ENCODE results near the gene CTNS.

CTNS gene

DNA sequence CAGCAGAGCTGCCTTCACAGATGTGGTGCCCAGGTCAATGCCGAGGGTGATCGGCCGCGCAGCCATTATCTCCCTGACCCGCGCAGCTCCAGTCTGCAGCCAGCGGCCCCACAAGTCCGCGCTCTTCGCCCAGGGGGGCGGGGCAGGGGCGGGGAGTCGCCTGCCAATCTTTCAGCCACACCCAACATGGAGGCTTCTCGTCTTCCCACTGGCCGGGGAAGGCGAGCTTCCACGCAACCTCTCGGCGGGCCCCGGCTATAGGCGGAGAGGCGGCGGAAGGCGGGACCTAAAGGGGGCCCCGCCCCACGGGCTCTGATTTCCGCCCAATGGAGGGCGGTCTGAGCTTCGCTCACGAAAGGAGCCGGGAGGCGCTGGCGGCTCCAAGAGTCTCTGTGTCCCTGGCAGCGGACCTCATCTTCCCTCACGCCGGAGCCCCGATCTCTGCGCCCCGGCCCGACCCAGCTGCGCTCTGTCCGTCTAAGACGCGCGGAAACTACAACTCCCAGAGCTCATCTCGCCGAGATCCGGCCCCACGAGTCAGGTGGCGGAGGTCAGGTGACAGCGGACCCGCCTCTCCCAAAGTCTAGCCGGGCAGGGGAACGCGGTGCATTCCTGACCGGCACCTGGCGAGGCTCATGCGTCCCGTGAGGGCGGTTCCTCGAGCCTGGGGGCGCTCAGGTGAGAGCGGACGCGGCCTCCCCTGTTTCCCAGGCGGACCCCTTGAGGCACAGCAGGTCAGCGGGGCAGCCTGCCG, at the start of gene CTNS, which contains the start of gene SHPK:
Gene CTNS (plus strand): TSS at position 607 of the 754 bp plus-strand sequence. CDS start 3,447 bp downstream, outside the sequence.
Gene SHPK (minus strand): TSS at position 97 of the 754 bp plus-strand sequence. CDS start 31 bp downstream, at position 66.
- DNase-seq, result peak; percentile 95

DNA sequence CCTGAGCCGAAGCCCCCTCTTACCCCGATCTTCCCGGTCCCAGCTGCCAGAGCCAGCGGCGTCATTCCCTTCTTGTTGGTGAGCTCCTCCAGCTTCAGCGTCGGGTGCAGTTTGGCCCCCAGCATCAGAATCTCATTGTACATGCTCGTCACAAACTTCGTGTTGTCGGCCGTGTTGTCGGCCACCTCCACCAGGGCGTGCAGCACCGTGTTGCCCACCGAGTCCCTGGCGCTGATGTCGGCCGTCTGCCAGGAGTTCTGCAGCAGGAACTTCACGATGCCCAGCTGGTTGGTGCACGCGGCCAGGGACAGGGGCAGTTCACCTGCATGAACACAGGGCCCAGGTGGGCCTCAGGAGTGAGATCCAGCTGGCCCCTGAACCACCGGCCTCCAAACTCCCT, 46.8 kb upstream of the CTNS start:
- DNase-seq, result no peak

DNA sequence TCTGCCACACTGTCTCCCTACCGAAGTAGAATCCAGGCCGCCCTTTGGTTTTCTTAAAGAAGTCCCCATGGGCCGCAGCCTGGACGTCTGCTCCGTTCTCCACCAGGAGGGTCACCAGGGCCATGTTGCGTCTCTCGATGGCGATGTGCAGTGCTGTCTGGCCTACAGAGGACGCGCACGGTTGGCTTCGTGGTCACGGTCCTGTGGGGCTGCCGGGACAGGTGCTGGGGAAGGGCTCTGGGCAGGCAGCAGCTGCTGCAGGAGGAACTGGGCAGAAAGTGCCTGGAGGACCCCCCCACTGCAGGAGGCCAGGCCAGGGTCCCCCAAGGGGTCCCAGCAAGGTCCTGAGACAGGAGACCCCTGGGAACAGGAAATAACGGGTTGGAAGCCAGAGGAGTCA, 46.3 kb upstream of the CTNS start:
- peak; percentile 33 for DNase-seq

DNA sequence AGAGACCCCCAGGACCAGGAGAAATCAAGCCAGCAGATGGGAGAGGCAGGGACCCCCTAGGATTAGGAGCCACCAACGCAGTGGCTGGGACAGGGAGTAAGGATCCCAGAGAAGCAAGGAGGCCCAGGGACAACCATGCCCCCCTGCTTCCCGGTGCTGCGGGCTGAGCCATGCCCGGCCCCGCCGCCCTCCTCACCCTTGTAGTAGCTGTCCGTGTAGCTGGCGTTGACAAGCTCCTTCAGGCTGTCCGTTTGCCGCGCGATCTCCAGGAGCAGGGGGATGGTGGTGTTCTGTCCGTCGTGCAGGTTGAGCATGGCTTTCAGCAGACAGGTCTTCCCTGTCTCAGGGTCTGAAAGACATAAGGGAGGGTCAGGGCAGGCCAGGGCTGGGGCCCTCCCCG, 45.8 kb upstream of the CTNS start:
- DNase-seq, result no peak

DNA sequence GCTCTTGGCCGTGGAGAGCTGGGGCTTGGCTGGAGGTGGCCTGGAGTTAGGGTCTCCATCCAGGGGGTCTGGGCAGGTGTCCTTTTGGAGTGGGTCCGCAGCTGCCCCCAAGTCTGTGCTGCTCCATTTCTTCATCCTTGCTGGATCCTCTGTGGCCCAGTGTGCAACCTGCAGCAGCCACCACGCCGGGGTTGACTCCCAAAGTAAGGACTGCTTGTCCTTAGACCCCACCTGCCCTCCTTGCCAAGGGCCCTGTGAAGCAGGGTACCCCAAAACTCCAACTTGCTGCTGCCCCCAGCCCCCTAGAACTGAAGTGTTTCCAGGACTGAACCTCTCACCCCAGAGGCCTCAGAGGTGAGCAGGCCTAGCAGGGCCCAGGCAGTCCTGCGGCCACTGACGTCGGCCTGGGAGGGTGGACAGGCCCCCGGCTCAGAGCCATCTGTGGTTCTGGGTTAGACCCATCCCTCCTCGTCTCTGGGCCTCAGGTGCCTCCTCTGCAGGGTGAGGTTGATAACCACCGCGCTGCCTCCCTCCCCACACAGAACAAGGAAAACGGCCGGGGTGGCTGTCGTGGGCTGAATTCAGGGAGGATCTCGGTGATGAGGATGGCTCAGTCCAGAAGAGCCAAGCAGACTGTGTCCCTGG, 44.2 kb upstream of the CTNS start:
- DNase-seq, result no peak

DNA sequence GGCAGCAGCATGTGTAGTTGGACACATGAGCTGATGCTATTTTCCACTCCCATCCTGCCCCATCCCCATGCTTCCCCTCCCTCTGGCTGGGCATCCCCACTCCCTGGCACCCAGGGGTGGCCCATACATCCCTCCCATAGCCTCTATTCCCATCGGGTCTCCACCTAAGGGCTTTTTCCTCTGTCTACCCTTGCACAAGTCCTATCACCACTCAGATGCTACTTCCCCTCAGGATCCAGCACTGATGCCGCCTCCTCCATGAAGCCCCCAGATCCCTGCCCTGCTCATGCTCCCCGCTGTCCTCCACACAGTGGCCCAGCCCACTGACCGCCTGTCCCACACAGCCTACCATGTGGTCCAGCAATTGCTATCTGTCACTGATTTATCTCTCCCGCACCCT, 43.2 kb upstream of the CTNS start:
- no peak for DNase-seq

DNA sequence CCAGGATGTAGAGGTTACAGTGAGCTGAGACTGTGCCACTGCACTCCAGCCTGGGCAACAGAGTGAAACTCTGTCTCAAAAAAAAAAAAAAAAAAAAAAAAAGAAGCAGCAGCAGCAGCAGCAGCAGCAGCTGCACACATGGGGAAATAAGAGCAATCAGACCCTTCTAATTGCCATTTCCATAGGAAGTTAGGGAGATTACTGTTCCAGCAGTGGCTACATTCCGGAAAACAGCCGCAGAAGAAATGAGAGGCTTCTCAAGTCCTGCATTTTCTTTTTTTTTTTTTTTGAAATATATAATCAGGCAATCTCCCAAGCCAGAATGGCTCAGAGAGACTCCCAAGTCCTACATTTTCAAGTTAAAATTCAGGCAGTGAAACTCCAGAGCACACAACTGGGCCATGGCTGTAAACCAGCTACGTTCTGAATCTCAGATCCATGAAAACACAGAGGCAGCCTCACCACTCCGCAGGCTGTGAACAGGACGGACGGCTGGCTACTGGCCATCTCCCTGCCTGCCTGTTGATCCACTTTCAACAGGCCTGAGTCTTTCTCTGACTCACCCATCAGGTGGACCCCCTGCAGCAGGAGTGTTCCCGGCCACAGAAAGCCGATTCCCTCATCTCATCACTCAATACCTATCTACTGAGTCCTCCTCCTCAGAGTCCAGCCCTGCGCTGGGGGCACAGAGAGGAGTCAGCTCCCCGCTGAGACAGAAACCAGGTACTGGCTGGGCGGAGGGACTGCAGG, 42.3 kb upstream of the CTNS start:
- no peak for DNase-seq

DNA sequence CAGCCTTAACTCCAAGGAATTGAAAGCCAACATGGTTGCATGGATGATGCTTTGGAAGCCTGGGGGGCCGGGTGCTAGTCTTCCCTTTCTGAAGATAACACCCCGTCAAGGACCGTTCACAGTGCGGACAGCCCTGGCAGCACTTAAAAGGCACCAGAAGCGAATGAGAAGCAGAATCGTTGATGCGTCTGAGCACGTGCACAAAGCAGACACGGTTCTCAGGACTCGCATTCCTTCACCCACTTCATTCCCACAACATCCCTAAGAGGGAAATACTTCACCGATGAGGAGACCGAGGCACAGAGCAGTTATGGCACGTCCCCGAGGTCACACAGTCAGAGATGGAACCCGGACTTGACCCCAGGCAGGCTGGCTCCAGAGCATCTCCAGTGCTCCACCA, 41.6 kb upstream of the CTNS start:
- DNase-seq, result peak; percentile 15

DNA sequence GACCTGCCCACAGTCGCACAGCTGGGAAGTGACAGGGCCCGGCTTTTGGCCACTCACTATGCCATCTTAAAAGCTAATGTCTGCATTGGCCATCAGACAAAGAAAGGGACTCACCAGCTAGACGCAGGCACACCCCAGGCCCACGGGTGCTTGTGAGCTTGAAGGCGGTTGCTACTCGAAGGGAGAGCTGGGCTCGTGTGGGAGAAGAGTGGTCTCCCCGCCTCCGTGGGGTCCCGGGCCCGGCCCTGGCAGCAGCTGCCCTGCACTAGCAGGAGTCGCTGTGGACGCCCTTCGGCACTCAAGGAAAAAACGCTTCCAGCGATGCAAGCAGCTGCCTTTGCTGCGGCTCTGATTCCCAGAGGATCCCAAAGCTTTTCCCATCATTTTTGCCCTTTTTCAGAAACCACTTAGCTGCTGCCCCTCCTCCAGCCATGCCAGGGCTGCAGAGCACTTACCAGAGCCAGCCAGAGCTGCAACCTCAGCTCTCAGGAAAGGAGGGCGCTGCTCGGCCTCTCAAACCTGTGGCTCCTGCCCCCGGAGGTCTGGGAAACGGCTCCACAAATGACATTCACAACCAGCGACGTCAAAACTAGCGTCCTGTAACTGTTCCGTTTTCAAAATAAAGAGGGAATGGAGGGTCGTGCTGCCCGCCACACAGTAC, 39.6 kb upstream of the CTNS start:
- no peak for DNase-seq

DNA sequence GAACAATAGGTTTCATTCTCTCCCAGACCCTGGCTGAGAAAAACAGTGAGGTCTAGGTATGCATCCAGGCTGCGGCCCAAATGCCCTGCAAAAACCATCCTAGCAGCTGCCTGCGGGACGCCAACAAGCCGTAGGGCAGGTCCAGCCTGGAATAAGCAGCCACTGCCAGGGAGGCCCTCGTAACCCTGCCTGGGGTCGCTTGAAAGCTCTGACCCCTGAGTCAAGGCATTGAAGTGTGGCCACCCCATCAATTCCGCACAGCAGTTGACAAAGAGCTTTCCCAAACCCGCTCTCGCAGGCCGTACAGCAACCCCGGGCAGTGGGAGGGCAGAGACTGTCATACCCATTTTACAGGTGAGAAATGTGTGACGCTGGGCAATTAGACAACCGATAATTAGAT, 38.5 kb upstream of the CTNS start:
- no peak for DNase-seq

DNA sequence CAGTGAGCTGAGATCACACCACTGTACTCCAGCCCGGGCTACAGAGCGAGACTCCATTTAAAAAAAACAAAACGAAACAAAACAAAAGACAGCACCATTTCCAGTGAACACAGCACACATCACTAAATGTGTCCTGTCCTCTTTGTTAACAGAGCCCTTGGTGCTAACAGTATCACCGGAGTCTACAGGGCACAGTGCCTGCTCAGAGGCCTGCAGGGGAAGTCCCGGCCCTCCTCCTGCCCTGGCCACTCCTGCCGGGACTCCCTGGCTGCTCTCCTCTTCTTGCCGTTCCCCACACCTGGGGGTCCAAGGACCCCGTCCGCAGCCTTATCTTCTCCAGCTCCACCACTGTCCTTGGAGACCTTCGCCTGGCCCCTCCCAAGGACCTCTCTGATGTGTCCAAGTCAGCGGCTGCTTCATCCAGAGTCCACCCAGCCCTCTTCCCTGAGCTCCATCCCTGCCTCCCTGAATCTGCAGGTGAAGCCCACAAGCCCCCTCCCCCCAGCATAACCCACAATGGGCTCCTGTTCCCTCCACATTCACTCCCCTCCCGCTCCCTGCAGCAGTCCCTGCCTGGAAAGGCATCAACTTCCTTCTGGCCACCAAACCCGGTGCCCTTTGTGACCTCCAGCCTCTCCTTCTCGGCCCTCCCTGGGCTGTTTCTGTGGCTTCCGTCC, 35.9 kb upstream of the CTNS start:
- DNase-seq, result no peak

DNA sequence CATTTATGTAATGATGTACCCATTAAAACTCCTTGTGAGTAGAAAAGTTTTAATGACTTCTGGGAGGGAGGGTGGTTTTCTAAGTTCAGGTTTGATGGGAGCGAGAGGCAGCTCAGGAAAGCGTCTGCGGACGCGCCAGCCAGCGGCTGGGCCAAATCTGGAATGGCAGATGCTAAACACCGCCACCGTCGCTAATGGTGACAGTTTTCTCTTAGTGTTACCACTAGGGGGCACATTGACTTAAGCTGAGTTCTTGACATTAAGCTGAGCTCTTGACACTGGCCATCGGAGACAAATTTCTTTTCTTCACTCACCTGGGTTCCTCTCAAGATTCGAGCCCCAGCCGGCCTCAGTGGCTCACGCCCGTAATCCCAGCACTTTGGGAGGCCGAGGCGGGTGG, 34.1 kb upstream of the CTNS start:
- no peak for DNase-seq

DNA sequence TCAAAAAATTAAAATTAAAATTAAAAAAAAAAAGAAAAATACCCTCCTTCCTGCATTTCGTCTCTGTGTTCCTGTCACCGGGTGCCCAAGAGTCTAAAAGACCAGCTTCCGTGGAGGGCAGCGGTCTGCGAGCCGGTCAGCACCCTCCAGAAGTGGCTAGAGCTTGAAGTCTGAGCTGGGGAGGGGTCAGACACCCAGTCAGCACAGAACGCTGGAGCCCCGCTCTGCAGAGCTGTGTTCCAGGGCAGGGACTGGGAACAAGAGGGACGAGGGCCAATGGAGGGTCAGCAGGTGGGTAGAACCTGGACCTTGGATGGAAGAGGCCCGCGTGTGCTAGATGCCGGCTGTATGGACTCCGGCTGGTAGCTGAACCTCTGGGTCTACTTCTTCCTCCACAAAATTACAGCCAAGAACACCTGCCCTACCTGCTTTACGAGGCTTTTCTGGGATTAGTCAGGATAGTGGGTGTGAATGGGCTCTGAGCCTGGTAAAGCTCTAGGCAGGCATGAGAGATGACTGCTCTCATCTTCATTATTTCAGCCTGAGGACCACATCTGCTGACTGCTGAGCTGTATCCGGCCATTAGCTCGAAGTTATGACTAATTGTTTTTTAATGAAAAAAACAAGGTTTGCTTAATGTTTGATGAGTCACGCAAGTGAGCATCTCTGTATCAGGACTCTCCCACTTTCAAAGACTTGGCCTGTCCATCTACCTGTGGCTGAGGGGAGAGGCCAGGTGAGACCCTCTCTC, 33.3 kb upstream of the CTNS start:
- no peak for DNase-seq

DNA sequence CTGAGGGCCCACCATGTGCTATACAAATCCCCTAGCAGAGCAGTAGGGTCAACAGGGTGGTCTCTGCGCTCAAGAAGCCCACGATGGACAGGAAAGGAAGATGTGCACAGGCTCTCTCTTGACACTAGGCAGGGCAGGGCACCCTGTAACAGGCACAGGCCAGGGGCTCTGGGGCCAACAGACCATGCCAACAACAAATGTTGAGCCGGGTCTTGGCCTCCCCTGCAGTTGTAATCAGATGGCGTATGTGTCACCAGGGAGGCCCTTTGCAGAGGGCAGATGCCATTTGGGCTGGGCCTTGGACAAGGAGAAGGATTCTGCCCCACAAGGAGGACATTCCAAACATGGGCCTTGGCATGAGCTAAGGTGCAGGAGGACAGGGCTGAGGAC, 32.7 kb upstream of the CTNS start:
- no peak for DNase-seq

DNA sequence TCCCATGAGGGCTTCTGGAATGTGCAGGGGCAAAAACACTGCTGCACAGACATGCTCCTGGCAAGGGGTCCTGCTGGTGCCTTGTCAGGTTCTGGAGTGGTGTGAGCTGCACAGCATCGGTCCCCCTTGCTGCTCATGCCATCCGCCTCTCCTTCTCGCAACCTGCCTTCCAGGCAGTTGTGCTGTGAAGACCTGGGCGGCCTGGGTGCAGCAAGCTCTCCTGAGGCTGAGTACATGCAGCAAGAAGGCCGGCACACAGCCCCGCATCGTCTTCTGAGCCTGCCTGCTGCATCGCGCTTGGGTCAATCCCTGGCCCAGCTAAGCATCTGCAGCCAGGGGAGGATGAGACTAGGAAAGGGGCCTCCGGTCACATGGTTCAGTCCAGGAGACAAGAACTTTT, 26.9 kb upstream of the CTNS start:
- DNase-seq, result no peak

DNA sequence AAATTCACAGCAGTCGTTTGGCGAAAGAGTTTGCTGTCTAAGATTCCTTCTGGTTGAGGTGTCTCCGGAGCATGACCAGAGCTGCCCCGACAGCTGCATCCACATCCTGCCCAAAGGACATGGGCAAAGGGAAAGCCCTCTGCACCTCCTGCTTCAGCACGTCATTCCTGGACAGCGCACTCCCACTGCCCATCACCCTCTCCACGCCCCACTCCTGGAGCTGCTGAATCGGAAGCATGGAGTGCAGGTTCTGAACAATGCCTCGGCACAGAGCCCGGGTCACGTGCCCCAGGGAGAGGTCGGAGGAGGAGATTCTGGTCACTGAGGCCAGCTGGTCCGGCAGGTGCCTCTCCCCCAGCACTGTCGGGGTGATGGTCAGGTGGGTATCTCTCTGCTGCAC, 26.0 kb upstream of the CTNS start:
- no peak for DNase-seq

DNA sequence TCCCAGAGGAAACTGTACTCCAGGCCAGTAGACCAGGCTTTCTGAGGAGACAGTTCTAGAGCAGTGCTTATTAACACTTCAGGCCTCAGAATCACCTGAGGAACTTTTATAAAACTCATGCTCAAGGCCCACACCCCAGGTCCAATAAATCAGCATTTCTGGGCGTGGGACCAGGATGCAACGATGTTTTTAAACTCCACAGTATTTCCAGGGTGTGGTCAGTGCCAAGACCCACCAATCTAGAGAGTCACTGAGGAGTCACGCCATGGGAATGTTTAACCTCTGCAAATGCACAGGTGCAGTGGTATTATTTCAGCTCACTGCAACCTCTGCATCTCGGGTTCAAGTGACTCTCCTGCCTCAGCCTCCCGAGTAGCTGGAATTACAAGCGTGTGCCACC, 23.4 kb upstream of the CTNS start:
- no peak for DNase-seq

DNA sequence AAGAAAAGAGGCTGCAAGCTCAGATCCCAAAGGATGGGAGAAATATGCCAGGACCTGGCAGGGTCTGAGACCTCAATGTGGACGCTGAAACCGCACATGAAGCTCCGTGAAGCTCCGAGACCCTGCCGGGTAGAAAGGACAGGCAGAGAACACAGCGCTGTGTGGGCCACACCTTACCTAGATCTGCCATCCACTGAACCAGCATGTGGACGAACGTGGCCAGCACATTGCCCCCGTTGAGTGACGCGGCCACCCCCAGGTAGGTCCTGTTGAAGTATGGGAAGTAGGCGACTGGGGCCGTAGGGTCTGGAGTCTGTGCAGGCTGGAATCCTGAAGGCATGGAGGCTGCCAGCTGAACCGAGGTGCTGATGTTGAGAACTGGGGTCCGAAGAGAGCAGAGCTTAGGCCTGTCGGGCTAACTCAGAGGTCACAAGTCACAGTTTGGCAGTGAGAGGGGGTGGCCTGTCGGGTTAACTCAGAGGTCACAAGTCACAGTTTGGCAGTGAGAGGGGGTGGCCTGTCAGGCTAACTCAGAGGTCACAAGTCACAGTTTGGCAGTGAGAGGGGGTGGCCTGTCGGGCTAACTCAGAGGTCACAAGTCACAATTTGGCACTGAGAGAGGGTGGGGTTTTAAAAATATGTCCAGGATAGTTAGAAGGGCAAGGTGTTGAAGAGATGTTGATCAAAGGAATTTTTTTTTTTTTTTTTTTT, 21.2 kb upstream of the CTNS start:
- no peak for DNase-seq

DNA sequence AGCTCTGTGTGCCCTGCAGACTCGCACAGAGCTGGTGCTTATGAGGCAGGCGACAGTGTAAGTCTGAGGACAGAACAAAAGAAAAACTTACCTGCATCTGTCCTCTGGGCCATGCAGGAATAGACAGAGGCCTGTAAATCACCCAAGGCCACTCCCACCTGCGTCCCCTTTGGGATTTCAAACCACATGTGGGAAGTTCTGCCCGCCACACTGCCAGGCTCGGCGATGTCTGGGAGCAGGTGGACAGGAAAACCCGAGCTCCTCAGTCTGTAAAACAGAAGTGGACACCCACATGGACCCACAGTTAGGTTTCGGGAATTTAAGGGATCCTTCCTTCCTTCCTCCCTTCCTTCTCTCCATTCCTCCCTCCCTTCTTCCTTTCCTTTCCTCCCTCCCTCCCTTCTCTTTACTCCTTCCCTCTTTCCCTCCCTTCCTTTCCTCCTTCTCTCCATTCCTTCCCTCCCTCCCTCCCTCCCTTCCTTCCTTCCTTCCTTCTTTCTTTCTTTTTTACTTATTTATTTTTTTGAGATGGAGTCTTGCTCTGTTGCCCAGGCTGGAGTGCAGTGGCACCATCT, 15.3 kb upstream of the CTNS start:
- DNase-seq, result no peak

DNA sequence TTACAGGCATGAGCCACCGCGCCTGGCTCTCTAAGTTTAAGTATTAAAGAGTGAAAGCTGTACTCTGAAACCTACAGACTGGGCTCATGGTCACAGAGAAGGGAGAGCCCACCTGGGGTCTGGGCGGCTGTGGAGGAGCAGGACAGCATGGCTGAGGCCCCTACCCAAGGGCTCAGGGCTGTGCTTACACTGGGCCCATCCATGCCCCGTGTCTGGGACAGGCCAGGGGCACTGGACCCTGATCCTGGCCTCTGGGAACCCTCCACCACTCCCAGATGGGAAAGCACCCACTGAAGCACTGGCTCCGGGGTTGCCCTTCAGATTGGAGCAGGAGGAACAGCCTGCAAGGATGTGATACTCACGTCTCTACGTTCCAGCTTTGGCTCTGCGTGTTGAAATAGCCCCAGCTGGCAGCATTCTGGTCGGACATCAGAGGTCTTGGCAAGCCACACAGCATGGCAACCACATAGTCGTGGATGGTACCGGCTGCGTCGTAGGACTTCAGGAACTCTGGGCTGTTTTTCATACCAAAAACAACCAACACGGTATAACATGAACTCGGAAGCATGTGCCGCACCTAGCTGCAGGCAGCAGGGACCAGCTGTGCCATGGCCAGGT, 13.5 kb upstream of the CTNS start:
- DNase-seq, result no peak
